GM21717 (cell line): ENCODE measurements around the gene TMEM245.
A peak's percentile ranks its signal among the peaks of the same experiment; 100 is the strongest.

ENCODE experiments used
- ATAC-seq: cut with Tn5 transposase; IDR thresholded peaks from one replicate; pipeline ENCODE4 v1.9.1; 2021; ENCODE audit warnings: mild to moderate bottlenecking, moderate library complexity; ENCODE audit not compliant: unreplicated experiment

Gene TMEM245

DNA sequence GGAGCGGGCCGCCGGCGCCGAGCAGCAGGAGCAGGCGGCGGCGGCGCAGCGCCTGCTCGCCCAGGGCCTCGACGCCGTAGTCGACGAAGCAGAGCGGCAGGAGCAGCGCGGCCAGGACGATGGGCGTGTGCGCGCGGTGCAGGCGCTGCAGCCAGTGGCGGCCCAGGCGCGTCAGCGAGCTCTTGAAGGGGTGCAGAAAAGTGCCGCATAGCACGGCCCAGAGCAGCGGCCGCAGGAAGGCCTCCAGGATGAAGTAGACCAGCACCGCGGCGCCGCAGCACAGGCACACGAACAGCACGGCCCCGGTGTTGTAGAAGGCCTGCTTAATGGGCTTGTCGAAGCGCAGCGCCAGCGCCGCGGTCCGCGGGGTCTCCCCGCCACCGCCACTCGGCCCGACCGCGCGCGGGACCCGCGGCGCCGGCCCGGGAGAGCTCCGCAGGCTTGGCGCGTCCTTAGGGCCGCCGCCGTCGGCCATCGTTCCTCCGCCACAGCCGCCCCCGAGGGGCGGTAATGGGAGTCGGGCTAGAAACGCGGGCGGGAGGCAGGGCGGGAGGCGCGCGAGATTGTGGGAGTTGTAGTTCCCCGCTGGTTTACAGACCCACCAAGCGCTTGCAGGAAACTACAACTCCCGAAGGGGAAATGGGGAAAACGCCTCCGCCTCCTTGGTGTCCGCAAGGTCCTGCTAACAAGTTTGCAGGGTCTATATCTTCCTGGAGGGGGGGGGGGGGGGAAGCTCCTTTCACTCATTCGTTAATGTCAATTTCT lies at the start of gene TMEM245:
Gene TMEM245, minus strand, starts transcription at position 509 of the 765 bp plus-strand sequence. Its CDS starts 34 bp downstream, at position 475.
- ATAC-seq: peak; percentile 93

- no peak for ATAC-seq
Measured at GRCh38 chr9:109168170-109168569, 48.4 kb upstream of the TMEM245 start.

GRCh38 chr9:109167716-109168115 lies 48.0 kb upstream of the TMEM245 start:
- ATAC-seq: no peak

DNA sequence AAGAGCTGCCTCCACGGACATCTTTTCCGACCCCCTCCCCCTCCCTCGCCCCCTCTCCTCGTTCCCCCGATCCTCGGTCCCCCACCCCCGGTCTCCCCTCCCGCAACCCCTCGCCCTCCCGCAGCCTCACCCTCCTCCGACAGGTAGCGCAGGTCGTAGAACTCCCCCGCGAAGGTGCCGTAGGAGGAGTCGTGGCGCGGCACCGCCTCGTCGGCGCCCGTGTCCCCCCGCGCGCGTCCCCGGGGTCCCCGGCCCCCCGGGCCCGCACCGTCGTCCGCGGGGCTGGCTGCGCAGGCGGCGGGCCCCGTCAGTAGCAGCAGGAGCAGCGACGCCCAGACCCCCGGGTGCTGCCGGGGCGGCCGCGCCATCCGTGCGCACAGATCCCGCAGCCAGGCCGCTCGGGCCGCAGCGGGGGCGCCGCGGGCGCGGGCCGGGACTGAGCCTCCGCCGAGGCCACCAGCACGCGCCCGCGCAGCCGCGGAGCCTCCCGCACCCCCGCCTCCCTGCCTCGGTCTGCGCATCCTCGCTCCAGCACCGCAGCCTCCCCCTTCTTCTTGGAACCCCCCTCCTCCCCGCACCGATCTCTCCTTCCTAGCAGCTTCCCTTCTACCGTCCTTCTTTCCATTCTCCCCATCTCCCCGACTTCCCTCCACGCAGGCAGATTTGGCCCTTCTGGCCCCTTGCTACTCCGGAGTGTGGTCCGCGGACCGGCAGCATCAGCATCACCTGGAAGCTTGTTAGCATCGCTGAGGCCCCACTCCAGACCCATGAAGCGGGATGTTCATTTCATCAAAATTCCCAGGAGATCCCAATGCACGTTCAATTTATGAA lies 47.2 kb upstream of the TMEM245 start, which contains the start of gene FRRS1L:
Gene FRRS1L, minus strand, starts transcription at position 479 of the 831 bp plus-strand sequence. Its CDS starts 111 bp downstream, at position 368.
- ATAC-seq: no peak

- ATAC-seq: no peak
Measured at GRCh38 chr9:109166171-109166770, 46.5 kb upstream of the TMEM245 start.

DNA sequence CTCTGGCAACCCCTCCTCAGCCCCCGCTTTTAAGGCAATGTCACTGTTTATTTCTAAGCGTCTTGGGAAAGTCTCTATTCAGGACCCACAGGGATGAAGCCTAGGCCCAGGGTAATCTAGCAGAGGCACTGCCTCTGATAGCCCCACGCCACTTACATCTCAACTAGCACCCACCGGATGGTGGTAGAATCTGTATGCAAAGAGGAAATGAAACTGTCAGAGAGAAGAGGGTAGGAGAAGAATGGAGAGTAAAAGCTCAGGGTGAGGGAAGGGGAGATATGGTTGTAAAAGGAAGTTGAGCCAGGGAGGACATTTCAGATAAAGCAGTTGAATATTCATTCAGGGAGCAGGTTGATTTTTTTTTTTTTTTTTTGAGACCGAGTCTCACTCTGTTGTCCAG lies 44.3 kb upstream of the TMEM245 start:
- peak; percentile 62 for ATAC-seq

- ATAC-seq: no peak
Measured at GRCh38 chr9:109163194-109163593, 43.4 kb upstream of the TMEM245 start.

- no peak for ATAC-seq
Measured at GRCh38 chr9:109162677-109163076, 42.9 kb upstream of the TMEM245 start.

DNA sequence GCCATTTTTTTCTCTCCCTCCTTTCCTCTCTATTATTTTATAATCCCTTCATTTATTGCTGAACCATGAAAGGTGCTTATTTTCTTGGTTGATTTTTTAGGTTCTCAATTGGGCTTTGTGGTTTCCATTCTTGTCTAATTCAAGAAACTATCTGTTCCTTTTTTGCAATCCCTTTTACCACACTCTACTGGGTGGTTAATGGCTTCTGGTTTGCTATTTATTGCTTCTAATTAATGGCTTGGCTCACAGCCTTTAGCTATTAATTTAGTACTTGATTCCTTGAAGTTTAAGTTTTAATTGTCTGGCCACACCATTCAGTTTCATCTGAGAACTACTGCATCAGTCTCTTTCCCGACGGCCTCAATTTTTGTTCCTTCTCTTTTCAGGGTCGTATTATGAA lies 41.7 kb upstream of the TMEM245 start:
- no peak for ATAC-seq

- no peak for ATAC-seq
Measured at GRCh38 chr9:109159583-109159982, 39.8 kb upstream of the TMEM245 start.

GRCh38 chr9:109158651-109159050 lies 38.9 kb upstream of the TMEM245 start:
- no peak for ATAC-seq

DNA sequence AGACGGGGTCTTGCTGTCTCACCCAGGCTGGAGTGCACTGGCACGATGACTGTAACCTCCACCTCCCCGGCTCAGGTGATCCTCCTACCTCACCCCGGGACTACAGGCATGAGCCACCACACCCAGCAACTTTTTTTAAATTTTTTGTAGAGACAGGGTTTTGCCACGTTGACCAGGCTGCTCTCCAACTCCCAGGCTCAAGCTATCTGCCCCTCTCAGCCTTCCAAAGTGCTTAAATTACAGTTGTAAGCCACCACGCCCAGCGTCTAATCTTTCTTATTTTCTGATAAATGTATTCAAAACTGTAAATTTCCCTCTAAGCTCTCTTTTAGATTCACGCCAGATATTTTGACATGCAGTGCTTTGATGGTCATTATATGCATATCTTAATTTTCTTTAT lies 37.0 kb upstream of the TMEM245 start:
- no peak for ATAC-seq

DNA sequence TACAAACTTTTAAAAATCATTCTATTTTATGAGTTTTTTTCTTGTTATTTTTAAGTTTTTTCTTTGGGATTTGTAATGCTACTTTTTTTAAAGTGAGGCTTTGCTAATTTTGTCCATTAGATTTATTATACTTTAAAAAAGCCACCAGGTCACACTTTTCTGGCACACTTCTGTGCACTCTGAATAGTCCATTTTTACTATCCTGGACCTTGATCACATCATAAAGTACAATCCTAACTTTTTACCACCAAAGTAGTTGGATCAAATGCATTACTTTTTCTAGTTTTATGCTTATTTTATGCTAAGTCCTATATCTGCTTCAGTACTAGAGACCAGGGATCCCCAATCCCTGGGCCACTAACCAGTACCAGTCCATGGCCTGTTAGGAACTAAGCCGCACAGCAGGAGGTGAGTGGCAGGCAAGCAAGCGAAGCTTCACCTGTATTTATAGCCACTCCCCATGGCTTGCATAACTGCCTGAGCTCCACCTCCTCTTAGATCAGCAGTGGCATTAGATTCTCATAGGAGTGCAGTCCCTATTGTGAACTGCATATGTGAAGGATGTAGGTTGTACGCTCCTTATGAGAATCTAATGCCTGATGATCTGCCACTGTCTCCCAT lies 31.3 kb upstream of the TMEM245 start:
- no peak for ATAC-seq

- ATAC-seq: no peak
Measured at GRCh38 chr9:109149722-109150121, 30.0 kb upstream of the TMEM245 start.

GRCh38 chr9:109149089-109149488 lies 29.3 kb upstream of the TMEM245 start:
- ATAC-seq: no peak

GRCh38 chr9:109145051-109145450 lies 25.3 kb upstream of the TMEM245 start:
- ATAC-seq: no peak

- peak; percentile 93 for ATAC-seq
Measured at GRCh38 chr9:109143881-109144562, 24.3 kb upstream of the TMEM245 start.

DNA sequence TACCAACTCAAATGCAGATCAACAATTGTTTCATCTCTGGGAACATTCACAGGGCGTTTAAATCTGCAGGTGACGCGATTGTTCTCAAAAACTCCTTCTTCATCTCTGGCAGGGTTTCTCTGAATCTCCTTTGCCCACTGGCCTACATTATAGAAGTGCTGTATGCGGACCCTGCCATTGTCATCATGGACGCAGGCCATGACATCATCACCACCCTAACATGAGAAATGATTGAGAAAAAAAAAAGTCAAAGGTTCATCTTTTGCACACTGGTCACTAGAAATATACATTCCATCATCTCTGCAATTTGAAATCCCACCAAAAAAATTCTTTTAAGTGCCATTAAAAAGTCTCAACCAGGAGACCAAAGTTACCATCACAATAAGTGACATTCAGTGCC lies 21.6 kb upstream of the TMEM245 start:
- no peak for ATAC-seq

DNA sequence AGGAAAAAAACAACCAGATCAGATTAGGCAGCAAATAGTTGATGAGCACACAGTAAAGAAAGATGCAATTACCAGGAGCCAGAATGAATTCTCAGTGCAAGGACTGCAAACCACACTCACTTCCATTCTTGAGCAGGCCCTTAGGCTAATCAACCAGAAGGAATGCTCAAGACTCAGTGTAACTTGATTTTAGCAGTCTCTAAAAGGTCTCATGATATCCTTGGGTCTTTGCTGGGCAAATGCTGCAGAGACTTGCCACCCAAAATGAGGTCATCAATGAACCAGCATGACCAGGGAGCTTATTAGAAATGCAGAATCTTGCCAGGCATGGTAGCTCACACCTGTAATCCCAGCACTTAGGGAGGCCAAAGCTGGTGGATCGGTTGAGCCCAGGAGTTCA lies 20.1 kb upstream of the TMEM245 start:
- no peak for ATAC-seq

DNA sequence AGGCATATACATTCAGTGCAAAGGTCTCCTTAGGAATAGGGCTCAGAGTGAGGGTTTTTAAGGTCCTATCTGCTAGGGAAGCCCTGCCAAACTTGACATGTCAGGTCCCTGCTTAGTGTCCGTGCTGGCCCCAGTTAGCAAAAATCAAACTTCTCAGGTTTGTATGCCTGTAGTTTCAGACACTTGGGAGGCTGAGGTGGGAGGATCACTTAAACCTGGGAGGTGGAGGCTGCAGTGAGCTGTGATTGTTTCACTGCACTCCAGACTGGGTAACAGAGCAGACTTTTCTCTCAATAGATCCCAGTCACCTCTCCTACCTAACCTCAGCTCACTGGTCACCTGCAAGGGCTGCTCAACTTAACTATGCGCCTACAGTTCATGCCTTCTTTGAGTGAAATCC lies 18.7 kb upstream of the TMEM245 start:
- no peak for ATAC-seq

GRCh38 chr9:109134167-109134578 lies 14.4 kb upstream of the TMEM245 start:
- no peak for ATAC-seq
